Measurements from ENCODE around the gene JAK2.
"Not testable (repeated sequence)": the region's sequence is repeated elsewhere in the genome, so short reads cannot be mapped to it uniquely, and the experiment has no call there.

Gene JAK2

GRCh38 chr9:4984621-4985385 is at the start of gene JAK2:
JAK2 (plus strand) TSS chr9:4985272; CDS start chr9:5021988, 36,716 bp downstream.
- DNase-seq (ENCODE audit: extremely low read depth in 1 of 2, low read depth in 1 of 2) = peak; percentile 45 to 63

DNA sequence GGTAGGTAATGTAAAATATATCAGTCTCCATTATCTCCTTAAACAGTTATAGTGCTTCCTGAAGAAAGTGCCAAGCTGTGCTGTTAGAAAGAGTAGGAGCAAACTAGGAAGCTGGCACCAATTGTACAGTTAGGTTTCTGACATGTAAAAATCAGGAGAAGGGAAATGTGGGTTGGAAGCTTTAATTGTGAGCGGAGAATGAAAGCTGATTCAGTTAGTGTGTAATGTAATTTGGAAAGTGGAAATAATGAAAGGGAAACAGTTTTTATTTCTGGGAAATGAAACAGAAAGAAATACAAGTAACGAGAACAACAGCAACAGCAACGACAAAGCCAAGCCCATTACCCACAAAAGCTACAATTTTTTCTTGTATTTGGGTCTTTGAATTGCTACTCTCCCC is 48.8 kb upstream of the JAK2 start:
- no peak for DNase-seq (ENCODE audit: extremely low read depth in 1 of 2, low read depth in 1 of 2)

DNA sequence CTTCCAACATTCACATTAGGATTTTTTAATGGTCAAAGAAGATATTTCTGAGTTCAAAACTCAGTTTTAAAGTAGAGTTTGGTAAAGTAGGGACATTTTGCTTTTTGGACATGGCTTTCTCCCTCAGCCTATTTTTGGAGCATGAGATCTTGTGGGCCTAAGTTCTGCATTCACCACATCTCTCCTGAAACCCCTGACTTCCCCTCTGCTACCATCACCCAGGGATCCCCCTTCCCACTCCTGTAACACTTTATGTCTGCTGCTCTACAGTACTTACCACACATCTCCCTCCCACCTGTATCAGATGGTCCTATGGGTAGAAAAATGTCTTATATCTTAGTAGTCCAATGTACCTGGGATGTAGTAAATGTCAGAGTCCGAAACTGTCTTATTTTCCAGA is 48.2 kb upstream of the JAK2 start:
- no peak for DNase-seq (ENCODE audit: extremely low read depth in 1 of 2, low read depth in 1 of 2)

DNA sequence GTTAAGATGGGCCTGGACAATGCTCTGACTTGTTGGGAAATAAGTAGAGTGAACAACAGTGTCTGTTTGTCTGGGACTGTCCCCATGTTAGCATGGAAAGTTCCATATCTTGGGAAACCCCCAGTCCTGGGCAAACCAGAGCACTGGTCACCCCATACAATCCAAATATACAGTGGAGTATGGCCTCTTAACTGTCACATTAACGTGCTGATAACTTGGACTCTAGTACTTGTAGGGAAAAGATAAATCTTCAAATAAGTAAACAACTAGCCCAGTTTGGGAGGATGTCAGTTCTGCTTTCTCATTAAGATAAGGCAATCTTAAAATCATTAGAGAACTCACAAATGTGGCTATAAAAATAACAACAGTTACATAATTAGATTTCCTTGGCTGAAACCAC is 47.6 kb upstream of the JAK2 start:
- no peak for DNase-seq (ENCODE audit: extremely low read depth in 1 of 2, low read depth in 1 of 2)

- DNase-seq (ENCODE audit: extremely low read depth in 1 of 2, low read depth in 1 of 2) = no peak
Observed at GRCh38 chr9:4938496-4938895, 46.6 kb upstream of the JAK2 start.

- no peak for DNase-seq (ENCODE audit: extremely low read depth in 1 of 2, low read depth in 1 of 2)
Observed at GRCh38 chr9:4939118-4939561, 45.9 kb upstream of the JAK2 start.

DNA sequence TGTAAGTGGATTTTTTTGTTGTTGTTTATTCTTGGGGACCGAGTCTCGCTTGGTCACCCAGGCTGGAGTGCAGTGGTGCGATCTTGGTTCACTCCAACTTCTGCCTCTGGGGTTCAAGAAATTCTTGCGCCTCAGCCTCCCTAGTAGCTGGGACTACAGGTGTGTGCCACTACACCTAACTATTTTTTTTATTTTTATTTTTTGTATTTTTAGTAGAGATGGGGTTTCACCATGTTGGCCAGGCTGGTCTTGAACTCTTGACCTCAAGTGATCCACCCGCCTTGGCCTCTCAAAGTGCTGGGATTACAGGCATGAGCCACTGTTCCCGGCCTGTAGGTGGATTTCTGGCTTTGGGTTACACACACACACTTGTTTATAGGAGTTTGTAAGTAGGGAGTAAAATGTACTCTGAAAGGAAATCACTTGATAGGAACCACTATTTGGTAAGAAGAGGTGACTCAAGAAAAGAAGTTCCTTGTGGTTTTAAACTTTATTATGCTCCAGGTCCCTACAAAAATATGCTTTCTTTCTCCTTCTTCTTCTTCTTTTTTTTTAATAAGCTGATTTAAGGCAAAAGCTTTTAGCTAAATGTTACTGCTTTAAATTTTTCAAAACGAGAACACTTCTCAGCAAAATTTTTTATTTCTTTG is 42.9 kb upstream of the JAK2 start:
- not testable (repeated sequence) for DNase-seq (ENCODE audit: extremely low read depth in 1 of 2, low read depth in 1 of 2)

DNA sequence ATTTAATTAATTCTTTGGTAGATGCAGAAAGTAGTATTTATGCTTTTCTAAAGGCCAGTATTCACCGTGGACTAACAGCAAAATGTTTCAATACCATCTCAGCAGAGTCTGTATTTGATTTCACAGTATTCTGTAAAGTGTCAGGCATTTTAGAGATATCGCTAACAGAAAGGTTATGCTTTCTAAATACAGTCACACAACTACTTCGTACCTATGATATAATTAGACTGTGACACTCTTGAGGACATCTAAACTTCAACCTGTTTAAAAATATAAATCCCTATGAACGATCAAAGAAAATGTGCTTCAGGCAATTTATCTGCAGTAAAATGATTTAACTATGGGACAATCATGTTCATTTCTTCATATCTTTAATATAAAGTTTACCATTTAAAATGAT is 41.7 kb upstream of the JAK2 start:
- DNase-seq (ENCODE audit: extremely low read depth in 1 of 2, low read depth in 1 of 2) = no peak

- DNase-seq (ENCODE audit: extremely low read depth in 1 of 2, low read depth in 1 of 2) = not testable (repeated sequence)
Observed at GRCh38 chr9:4944431-4945211, 40.5 kb upstream of the JAK2 start.

DNA sequence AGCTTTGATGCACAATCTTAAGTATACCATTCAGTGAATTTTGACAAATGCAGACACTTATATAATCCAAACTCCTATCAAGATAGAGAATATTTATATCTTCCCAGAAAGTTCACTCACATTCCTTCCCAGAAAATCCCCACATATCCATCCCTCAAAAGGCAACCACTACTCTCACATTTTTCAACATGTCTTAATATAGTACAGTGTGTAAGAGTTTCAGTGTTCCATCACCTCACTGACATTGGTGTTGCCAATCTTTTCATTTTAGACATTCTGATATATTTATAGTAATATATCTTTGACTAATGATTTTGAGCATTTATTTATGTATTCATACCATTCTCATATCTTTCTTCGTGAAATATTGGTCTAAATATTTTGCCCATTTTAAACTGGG is 38.1 kb upstream of the JAK2 start:
- DNase-seq (ENCODE audit: extremely low read depth in 1 of 2, low read depth in 1 of 2) = no peak

DNA sequence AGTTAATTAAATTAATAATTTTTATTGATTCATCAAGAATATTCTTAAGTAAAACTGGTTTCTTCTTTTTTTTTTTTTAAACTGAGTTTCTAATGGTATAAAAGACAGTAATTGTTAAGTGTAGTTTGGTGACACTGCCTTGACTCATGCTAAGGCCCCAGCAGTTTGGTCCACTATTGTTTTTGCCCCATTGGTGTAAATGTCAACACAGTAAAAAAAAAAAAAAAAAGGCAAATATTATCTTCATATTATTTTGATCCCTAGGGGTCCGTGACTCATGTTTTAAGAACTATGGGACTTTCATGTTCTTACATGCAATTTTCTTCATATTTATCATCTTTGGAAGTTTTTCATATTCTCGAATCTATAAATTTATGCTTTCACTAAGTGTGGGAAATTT is 29.2 kb upstream of the JAK2 start:
- DNase-seq (ENCODE audit: extremely low read depth in 1 of 2, low read depth in 1 of 2) = no peak

DNA sequence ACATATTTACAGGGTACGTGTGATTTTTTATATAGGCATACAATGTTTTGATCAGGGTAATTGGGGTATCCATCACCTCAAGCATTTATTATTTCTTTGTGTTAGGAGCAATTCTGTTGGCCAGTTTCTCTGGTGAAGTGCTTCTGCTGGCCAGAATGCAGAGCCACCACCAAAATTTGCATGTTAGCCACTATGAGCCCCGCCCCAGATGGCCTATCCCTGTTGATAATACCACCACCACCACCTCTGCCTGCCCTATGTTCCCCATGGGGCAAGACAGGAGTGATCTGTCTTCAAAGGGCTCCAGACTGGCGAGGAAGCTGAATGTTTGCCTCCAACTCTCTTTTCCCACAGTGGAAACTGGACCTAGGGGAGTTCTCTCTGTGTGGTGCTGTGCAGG is 26.0 kb upstream of the JAK2 start:
- DNase-seq (ENCODE audit: extremely low read depth in 1 of 2, low read depth in 1 of 2) = no peak

- no peak for DNase-seq (ENCODE audit: extremely low read depth in 1 of 2, low read depth in 1 of 2)
Observed at GRCh38 chr9:4962085-4962484, 23.0 kb upstream of the JAK2 start.

DNA sequence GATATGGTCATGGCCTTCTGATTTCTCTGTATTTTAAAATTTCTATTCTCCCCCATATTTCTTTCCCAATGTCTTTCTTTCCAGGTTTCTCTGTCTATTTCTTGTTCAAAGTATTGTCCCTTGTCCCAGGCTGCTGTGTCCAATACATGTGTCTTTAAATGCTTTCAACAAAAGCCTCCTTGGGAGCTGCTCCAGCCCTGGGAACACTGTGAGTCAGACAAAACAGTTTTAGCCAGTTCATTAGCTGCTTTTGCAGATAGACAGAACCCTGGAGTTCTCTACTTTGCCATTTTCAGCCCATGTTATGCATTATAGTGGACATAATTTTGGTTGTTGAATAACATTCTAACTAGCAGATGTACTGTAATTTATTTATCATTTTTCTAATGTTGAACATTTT is 20.5 kb upstream of the JAK2 start:
- no peak for DNase-seq (ENCODE audit: extremely low read depth in 1 of 2, low read depth in 1 of 2)

DNA sequence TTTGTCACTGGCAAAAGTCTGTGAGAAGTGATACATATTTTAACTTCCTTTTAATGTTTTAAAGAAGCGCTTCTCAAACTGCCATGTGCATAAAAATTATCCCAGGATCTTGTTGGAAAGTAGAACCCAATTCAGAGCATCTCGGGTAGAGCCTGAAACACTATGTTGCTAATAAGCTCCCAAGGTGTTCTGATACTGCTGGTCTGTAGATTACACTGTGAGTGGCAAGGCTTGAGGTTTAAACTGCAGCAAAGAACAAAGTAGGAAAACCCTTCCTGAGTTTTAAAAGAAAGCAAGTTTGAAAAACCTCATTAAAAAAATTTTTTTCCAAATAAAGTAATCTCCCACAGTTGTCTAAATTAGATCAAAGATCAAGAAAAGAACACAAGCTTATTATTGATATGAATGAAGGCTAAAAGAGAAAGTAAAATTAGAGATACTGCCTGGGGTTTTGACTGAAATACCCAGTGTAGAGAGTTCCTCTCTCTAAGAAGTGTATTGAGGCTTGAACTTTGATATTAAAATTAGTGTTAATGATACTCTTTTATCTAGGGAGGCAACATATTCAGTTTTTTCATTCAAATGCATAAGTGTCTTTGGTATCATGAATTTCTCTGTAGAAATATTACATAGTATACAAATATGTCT is 19.8 kb upstream of the JAK2 start:
- DNase-seq (ENCODE audit: extremely low read depth in 1 of 2, low read depth in 1 of 2) = no peak

DNA sequence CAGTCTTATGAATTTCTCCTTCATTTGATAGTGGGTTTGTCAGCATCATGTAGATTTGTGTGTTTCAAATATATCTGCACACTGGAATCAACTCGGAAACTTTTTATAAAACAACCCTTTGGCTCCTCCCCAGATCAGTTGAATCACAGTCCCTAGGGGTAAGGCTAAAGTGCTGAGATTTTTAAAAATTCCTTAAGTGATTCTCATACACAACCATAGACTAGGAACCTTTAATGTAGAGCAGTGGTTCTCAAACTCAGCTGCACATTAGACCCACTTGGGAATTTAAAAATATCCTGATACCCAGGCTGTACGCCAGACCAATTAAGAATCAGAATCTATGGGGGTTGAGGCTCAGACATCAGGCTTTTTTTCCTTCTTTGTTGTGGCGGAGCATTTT is 17.5 kb upstream of the JAK2 start:
- no peak for DNase-seq (ENCODE audit: extremely low read depth in 1 of 2, low read depth in 1 of 2)

DNA sequence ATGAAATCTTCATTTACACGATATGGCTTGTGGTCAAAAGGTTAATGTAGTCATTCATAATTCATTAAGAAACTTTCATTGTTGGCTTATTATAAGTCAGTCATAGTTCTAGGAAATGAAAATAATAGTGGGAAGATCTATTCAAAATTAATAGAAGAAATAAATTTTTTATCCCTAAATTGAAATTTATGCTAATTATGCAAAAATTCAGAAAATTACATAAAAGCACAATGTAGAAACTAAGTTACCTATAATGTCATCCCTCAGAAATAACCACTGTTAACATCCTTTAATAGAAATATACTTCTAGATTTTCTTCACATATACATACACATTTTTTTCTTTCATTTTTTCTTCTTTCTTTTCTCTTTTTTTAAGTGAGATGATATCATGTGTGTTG is 15.9 kb upstream of the JAK2 start:
- DNase-seq (ENCODE audit: extremely low read depth in 1 of 2, low read depth in 1 of 2) = no peak

GRCh38 chr9:4970970-4971641 is 14.0 kb upstream of the JAK2 start:
- no peak for DNase-seq (ENCODE audit: extremely low read depth in 1 of 2, low read depth in 1 of 2)

DNA sequence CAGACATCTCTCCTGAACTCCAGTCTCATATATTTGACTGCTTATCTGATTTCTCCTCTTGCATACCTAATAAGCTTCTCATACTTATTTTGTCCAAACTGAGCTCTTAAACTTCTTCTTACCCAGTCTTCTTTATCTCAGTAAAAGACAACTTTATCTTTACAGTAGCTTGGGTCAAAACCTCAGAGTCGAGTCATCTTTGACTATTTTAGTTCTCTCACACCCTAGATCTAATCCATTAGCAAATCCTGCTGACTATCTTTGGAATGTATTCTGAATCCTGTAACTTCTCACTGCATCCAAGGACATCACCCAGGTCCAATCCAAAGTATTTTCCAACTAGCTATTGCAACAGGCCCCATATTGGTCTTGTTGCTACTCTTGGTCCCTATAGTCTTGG is 11.8 kb upstream of the JAK2 start:
- no peak for DNase-seq (ENCODE audit: extremely low read depth in 1 of 2, low read depth in 1 of 2)

- DNase-seq (ENCODE audit: extremely low read depth in 1 of 2, low read depth in 1 of 2) = no peak
Observed at GRCh38 chr9:4973902-4974301, 11.2 kb upstream of the JAK2 start.

- DNase-seq (ENCODE audit: extremely low read depth in 1 of 2, low read depth in 1 of 2) = no peak
Observed at GRCh38 chr9:4979239-4979638, 5.8 kb upstream of the JAK2 start.
